ENCODE measurements around the gene IL1B. TPM values are rescaled to one million over a fixed set of nuclear protein-coding genes. Genes with fewer than 3 reads are reported as not detected.

Gene IL1B
- total and polyA plus RNA-seq, 2 of the 8 experiments (the other 6 are each of a cell fraction or from before 2014, with no cell fraction given), result not detected

DNA sequence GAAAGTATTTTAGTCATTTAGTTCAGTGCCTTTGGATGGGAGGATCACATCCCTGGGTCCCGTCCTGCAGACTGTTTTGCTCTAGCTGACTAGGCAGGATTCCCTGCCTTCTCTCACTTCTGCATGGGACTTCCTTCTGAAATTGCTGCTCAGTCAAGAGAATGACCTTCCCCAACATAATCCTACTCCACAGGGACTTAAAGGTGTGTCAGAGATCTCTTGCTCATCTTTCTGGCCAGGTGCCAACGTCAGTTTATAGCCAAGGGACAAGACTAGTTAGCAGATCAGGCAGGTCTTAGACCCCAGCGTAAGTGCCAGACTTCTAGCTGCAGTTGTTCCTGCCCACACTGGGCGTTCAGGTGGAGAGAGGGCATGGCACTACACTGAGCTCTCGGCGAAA, 9.5 kb upstream of the IL1B start:
- H3K9me3 ChIP-seq (ENCODE audit: insufficient read depth in 2 of 2, low read depth in 1 of 2, low read length in 1 of 2), result peaks cover 0 to 7% of the 10 kb centered on the region in 2 experiments; a peak in 2 of 4 replicates
- no peak overlapping the region for H3K23ac ChIP-seq (ENCODE audit: insufficient read length)
- H3K56ac ChIP-seq (replicated peaks; ENCODE audit: insufficient read length, low read depth, low read length), result no peak overlapping the region
- TF ChIP-seq FOSL1 (IDR thresholded peaks at IDR 0.05; ENCODE audit: insufficient read depth, low read depth, low read length) (no peak), EZH2 (IDR thresholded peaks at IDR 0.05; ENCODE audit: low read depth, low read length, severe bottlenecking) (no peak), TCF12 (IDR thresholded peaks at IDR 0.05; ENCODE audit: low read depth, low read length) (no peak), KDM4A (IDR thresholded peaks at IDR 0.05; ENCODE audit: low read depth, low read length, severe bottlenecking) (no peak), ASH2L (IDR thresholded peaks at IDR 0.05; ENCODE audit: low read length) (no peak), CREB1 (IDR thresholded peaks at IDR 0.05) (no peak)
- no peak overlapping the region for H3K9ac ChIP-seq (replicated peaks in 1 of 4; ENCODE audit: extremely low read depth in 1 of 4, low read depth in 3 of 4, low read length in 3 of 4)
- no peak for FAIRE-seq
- no peak overlapping the region for H3K14ac ChIP-seq (ENCODE audit: insufficient read length)
- H3K4me1 ChIP-seq (replicated peaks in 1 of 4; ENCODE audit: control insufficient read depth in 3 of 4, insufficient read depth in 4 of 4, low read length in 3 of 4), result peaks cover 3 to 19% (median 14%) of the 10 kb centered on the region in 4 experiments; a peak in 6 of 7 replicates
- no peak overlapping the region for H3K27ac ChIP-seq (ENCODE audit: low read depth, low read length)
- H3K4ac ChIP-seq (replicated peaks; ENCODE audit: insufficient read length, low read depth, low read length), result no peak overlapping the region
- H3K27me3 ChIP-seq (replicated peaks in 1 of 4; ENCODE audit: control insufficient read depth in 3 of 4, extremely low read depth in 1 of 4, insufficient read depth in 3 of 4, low read length in 3 of 4), result no peaks in the 10 kb centered on the region
- H2AFZ ChIP-seq (ENCODE audit: low read length), result no peak overlapping the region
- H2BK5ac ChIP-seq (ENCODE audit: low read depth, low read length), result no peak overlapping the region
- no peak overlapping the region for H4K5ac ChIP-seq (ENCODE audit: insufficient read length, low read depth, low read length)
- H4K91ac ChIP-seq (replicated peaks; ENCODE audit: insufficient read length, low read length), result no peak overlapping the region
- H4K20me1 ChIP-seq (replicated peaks in 1 of 2; ENCODE audit: control insufficient read depth in 1 of 2, insufficient read depth in 2 of 2, low read length in 2 of 2), result no peaks in the 10 kb centered on the region
- peak overlapping the region; percentile 7; the same call in 1 of the 2 replicates for H2BK12ac ChIP-seq (ENCODE audit: low read depth, low read length)
- ChIA-PET CTCF (ENCODE audit: partially characterized antibody) (no interaction called here), POLR2A (ENCODE audit: partially characterized antibody) (no interaction called here)
- no peaks in the 10 kb centered on the region; the same call in 1 of the 2 replicates for H3K23me2 ChIP-seq (ENCODE audit: low read depth, low read length)
- H2BK15ac ChIP-seq (ENCODE audit: low read length), result no peak overlapping the region
- H3K79me1 ChIP-seq (ENCODE audit: low read depth, low read length), result no peaks in the 10 kb centered on the region
- no peak overlapping the region for H2BK20ac ChIP-seq (ENCODE audit: low read length)
- H2AK5ac ChIP-seq (ENCODE audit: low read depth, low read length), result no peak overlapping the region
- no peak overlapping the region for H3K4me2 ChIP-seq (ENCODE audit: insufficient read depth in 1 of 2, low read depth in 2 of 2, low read length in 2 of 2)
- H3K18ac ChIP-seq (ENCODE audit: extremely low read depth, low read length), result no peak overlapping the region
- no peak overlapping the region for H4K8ac ChIP-seq (ENCODE audit: extremely low read depth, insufficient read depth, low read length)
- H3K79me2 ChIP-seq (ENCODE audit: control insufficient read depth in 1 of 2, insufficient read depth in 2 of 2, low read length in 2 of 2), result no peaks in the 10 kb centered on the region; a peak in 1 of 4 replicates
- H3K4me3 ChIP-seq (ENCODE audit: extremely low read depth in 1 of 4, insufficient read depth in 2 of 4, low read depth in 3 of 4, low read length in 4 of 4), result no peak overlapping the region
- H3K36me3 ChIP-seq (ENCODE audit: control insufficient read depth in 2 of 4, insufficient read depth in 4 of 4, low read length in 3 of 4), result 0 out of 8 replicates have a peak, but pooled peaks cover 0 to 2% (median 0%) of the 10 kb centered on the region in 4 experiments
- H2BK120ac ChIP-seq (replicated peaks; ENCODE audit: low read depth, low read length), result no peak overlapping the region
- no peak for DNase-seq (ENCODE audit: low read depth in 1 of 2, low spot score in 2 of 2)
- 95% methylated on average over 6 of the region's 6 CpGs; no CpG with 5 or more reads in 1 of the 2 experiments for WGBS, 2 experiments (ENCODE audit: extremely low coverage in 1 of 2, insufficient coverage in 1 of 2, insufficient read length in 1 of 2, insufficient replicate concordance in 2 of 2, low coverage in 1 of 2, low lambda C conversion rate in 2 of 2, missing lambda C conversion rate in 1 of 2)

All from H1 (cell line).